H1 (cell line): ENCODE measurements around the gene CHMP4A. TPM values are rescaled to one million over a fixed set of nuclear protein-coding genes. Genes with fewer than 3 reads are reported as not detected.

Experiments used
- CTCF ChIA-PET: fragments of 300-600 bp; sonication (Branson Sonifier 250); formaldehyde crosslinking; loops from one replicate; lab custom pipeline; 2021; ENCODE audit not compliant: partially characterized antibody; lab: Charles Lee
- POLR2A ChIA-PET: fragments of 300-600 bp; sonication (Branson Sonifier 250); formaldehyde crosslinking; loops from one replicate; lab custom pipeline; 2021; ENCODE audit warnings: inconsistent platforms; ENCODE audit not compliant: partially characterized antibody; lab: Charles Lee
- DNase-seq, 2 experiments: peaks; one replicate each; pipeline versions ENCODE4 v3.0.0 to v3.0.0-alpha.2; 2010 to 2022; ENCODE audit warnings: low spot score in 2 of 2, low read depth in 1 of 2, mixed read lengths in 1 of 2
- FAIRE-seq: peaks from 2 replicates; lab custom pipeline; 2011; peaks lifted over from hg19 to GRCh38; lab: Jason Lieb, UNC
- H2AFZ ChIP-seq: 2 replicates; pipeline ENCODE4 v1.8.1; 2012; ENCODE audit warnings: low read length, inconsistent platforms
- H2AK5ac ChIP-seq: 2 replicates; pipeline ENCODE4 v1.6.1; 2013; ENCODE audit warnings: low read depth, low read length
- H2BK120ac ChIP-seq: replicated peaks from 2 replicates; pipeline ENCODE3; 2013; ENCODE audit warnings: low read depth, low read length, inconsistent platforms
- H2BK12ac ChIP-seq: 2 replicates; pipeline ENCODE4 v1.6.1; 2013; ENCODE audit warnings: low read depth, low read length
- H2BK15ac ChIP-seq: 2 replicates; pipeline ENCODE4 v1.6.1; 2013; ENCODE audit warnings: low read length
- H2BK20ac ChIP-seq: 2 replicates; pipeline ENCODE4 v1.6.1; 2013; ENCODE audit warnings: low read length
- H2BK5ac ChIP-seq: 2 replicates; pipeline ENCODE4 v1.6.1; 2013; ENCODE audit warnings: low read depth, low read length
- H3K14ac ChIP-seq: 2 replicates; pipeline ENCODE4 v1.6.1; 2013; ENCODE audit warnings: inconsistent platforms; ENCODE audit not compliant: insufficient read length
- H3K18ac ChIP-seq: 2 replicates; pipeline ENCODE4 v1.6.1; 2013; ENCODE audit warnings: low read length; ENCODE audit errors: extremely low read depth
- H3K23ac ChIP-seq: 2 replicates; pipeline ENCODE4 v1.6.1; 2013; ENCODE audit warnings: inconsistent platforms; ENCODE audit not compliant: insufficient read length
- H3K23me2 ChIP-seq: 2 replicates; pipeline ENCODE4 v1.6.1; 2013; ENCODE audit warnings: low read depth, low read length
- H3K27ac ChIP-seq: 2 replicates; pipeline ENCODE4 v1.6.1; 2011; ENCODE audit warnings: low read depth, low read length, inconsistent platforms
- H3K27me3 ChIP-seq, 4 experiments: replicated peaks in 1 of 4; 1 replicate in 1 of 4; 2 replicates in 3 of 4; pipeline versions ENCODE4 v1.6.1 to v1.8.1; 2011 to 2013; ENCODE audit warnings: low read length in 3 of 4, mild to moderate bottlenecking in 3 of 4, inconsistent platforms in 2 of 4, mixed read lengths in 2 of 4, moderate library complexity in 1 of 4; ENCODE audit not compliant: control insufficient read depth in 3 of 4, insufficient read depth in 3 of 4; ENCODE audit errors: extremely low read depth in 1 of 4
- H3K36me3 ChIP-seq, 4 experiments: 2 replicates each; pipeline versions ENCODE4 v1.6.1 to v1.8.1; 2011 to 2013; ENCODE audit warnings: mild to moderate bottlenecking in 4 of 4, low read length in 3 of 4, moderate library complexity in 2 of 4, control low read depth in 1 of 4, inconsistent platforms in 1 of 4; ENCODE audit not compliant: insufficient read depth in 4 of 4, control insufficient read depth in 2 of 4
- H3K4ac ChIP-seq: replicated peaks from 2 replicates; pipeline ENCODE3; 2013; ENCODE audit warnings: low read length, low read depth, mixed read lengths, inconsistent platforms; ENCODE audit not compliant: insufficient read length
- H3K4me1 ChIP-seq, 4 experiments: replicated peaks in 1 of 4; 1 replicate in 1 of 4; 2 replicates in 3 of 4; pipeline versions ENCODE4 v1.6.1 to v1.8.1; 2011 to 2013; ENCODE audit warnings: low read length in 3 of 4, inconsistent platforms in 2 of 4, mixed read lengths in 1 of 4; ENCODE audit not compliant: insufficient read depth in 4 of 4, control insufficient read depth in 3 of 4
- H3K4me2 ChIP-seq, 2 experiments: 2 replicates each; pipeline versions ENCODE4 v1.6.1 to v1.8.1; 2011 to 2013; ENCODE audit warnings: low read depth in 2 of 2, low read length in 2 of 2, control low read depth in 1 of 2, inconsistent platforms in 1 of 2, mild to moderate bottlenecking in 1 of 2; ENCODE audit not compliant: insufficient read depth in 1 of 2
- H3K4me3 ChIP-seq, 4 experiments: fragments of 200-600, 300-600 bp in 1 of 4; sonication (generic), shearing (Covaris generic), sonication (Bioruptor Twin) in 1 of 4; 2 replicates each; pipeline versions ENCODE4 v1.5.1 to v1.8.1; 2011 to 2016; ENCODE audit warnings: low read length in 4 of 4, low read depth in 3 of 4, control low read depth in 2 of 4, inconsistent platforms in 2 of 4, mild to moderate bottlenecking in 2 of 4, mixed read lengths in 1 of 4, moderate library complexity in 1 of 4; ENCODE audit not compliant: insufficient read depth in 2 of 4; ENCODE audit errors: extremely low read depth in 1 of 4
- H3K56ac ChIP-seq: replicated peaks from 2 replicates; pipeline ENCODE3; 2013; ENCODE audit warnings: low read depth, mild to moderate bottlenecking, mixed read lengths, low read length, inconsistent platforms; ENCODE audit not compliant: insufficient read length
- H3K79me1 ChIP-seq: 2 replicates; pipeline ENCODE4 v1.6.1; 2013; ENCODE audit warnings: low read depth, low read length, control low read depth
- H3K79me2 ChIP-seq, 2 experiments: 2 replicates each; pipeline versions ENCODE4 v1.6.1 to v1.8.1; 2012 to 2013; ENCODE audit warnings: low read length in 2 of 2, mild to moderate bottlenecking in 2 of 2, inconsistent platforms in 1 of 2; ENCODE audit not compliant: insufficient read depth in 2 of 2, control insufficient read depth in 1 of 2
- H3K9ac ChIP-seq, 4 experiments: replicated peaks in 1 of 4; 1 replicate in 1 of 4; 2 replicates in 3 of 4; pipeline versions ENCODE4 v1.6.1 to v1.8.1; 2011 to 2013; ENCODE audit warnings: low read depth in 3 of 4, low read length in 3 of 4, control low read depth in 2 of 4, mild to moderate bottlenecking in 2 of 4, moderate library complexity in 2 of 4, inconsistent platforms in 1 of 4; ENCODE audit errors: extremely low read depth in 1 of 4
- H3K9me3 ChIP-seq, 2 experiments: 2 replicates each; pipeline versions ENCODE4 v1.6.1 to v1.8.1; 2012 to 2013; ENCODE audit warnings: mild to moderate bottlenecking in 2 of 2, moderate library complexity in 2 of 2, control low read depth in 1 of 2, inconsistent platforms in 1 of 2, low read depth in 1 of 2, low read length in 1 of 2, mixed read lengths in 1 of 2; ENCODE audit not compliant: insufficient read depth in 2 of 2
- H4K20me1 ChIP-seq, 2 experiments: replicated peaks in 1 of 2; 2 replicates each; pipeline versions ENCODE3 to v1.8.1; 2011 to 2013; ENCODE audit warnings: inconsistent platforms in 2 of 2, low read length in 2 of 2, mild to moderate bottlenecking in 1 of 2; ENCODE audit not compliant: insufficient read depth in 2 of 2, control insufficient read depth in 1 of 2
- H4K5ac ChIP-seq: 2 replicates; pipeline ENCODE4 v1.6.1; 2013; ENCODE audit warnings: low read length, low read depth, mixed read lengths, inconsistent platforms; ENCODE audit not compliant: insufficient read length
- H4K8ac ChIP-seq: 2 replicates; pipeline ENCODE4 v1.8.0; 2013; ENCODE audit warnings: mild to moderate bottlenecking, moderate library complexity, low read length, inconsistent platforms; ENCODE audit not compliant: insufficient read depth; ENCODE audit errors: extremely low read depth
- H4K91ac ChIP-seq: replicated peaks from 2 replicates; pipeline ENCODE3; 2013; ENCODE audit warnings: low read length, mixed read lengths, inconsistent platforms; ENCODE audit not compliant: insufficient read length
- CBX5 ChIP-seq: fragments of 300-800, 300-1000 bp; sonication (generic); IDR thresholded peaks from 2 replicates; pipeline ENCODE4 v1.7.1; 2016; ENCODE audit warnings: antibody characterized with exemption, low read length, low read depth
- CHD1 ChIP-seq: IDR thresholded peaks from 2 replicates; pipeline ENCODE4 v1.6.1; 2012; ENCODE audit warnings: low read depth, low read length, improper control_type of control experiment
- CREB1 ChIP-seq: IDR thresholded peaks from 2 replicates; pipeline ENCODE4 v1.6.1; 2012; ENCODE audit warnings: inconsistent platforms
- HDAC6 ChIP-seq: IDR thresholded peaks from one replicate; pipeline ENCODE4 v1.7.1; 2012; ENCODE audit warnings: low read depth, mild to moderate bottlenecking, inconsistent platforms, low read length, moderate library complexity
- NANOG ChIP-seq: IDR thresholded peaks from 2 replicates; pipeline ENCODE4 v1.6.1; 2011; ENCODE audit warnings: low read length, low read depth, mild to moderate bottlenecking, inconsistent platforms; ENCODE audit not compliant: insufficient read depth, poor library complexity, severe bottlenecking
- NRF1 ChIP-seq: IDR thresholded peaks from 2 replicates; pipeline ENCODE4 v1.6.1; 2011; ENCODE audit warnings: mild to moderate bottlenecking, low read depth, low read length, improper control_type of control experiment
- POLR2A ChIP-seq, 2 experiments: IDR thresholded peaks; 1 replicate in 1 of 2; 2 replicates in 1 of 2; pipeline ENCODE4 v1.6.1; 2011; ENCODE audit warnings: low read depth in 2 of 2, low read length in 2 of 2, mild to moderate bottlenecking in 2 of 2; ENCODE audit errors: control extremely low read depth in 1 of 2
- SIRT6 ChIP-seq: IDR thresholded peaks from one replicate; pipeline ENCODE4 v1.7.1; 2012; ENCODE audit warnings: low read length, inconsistent platforms
- SIX5 ChIP-seq: IDR thresholded peaks from 2 replicates; pipeline ENCODE4 v1.6.1; 2011; ENCODE audit warnings: mild to moderate bottlenecking, low read depth, low read length
- TBP ChIP-seq: IDR thresholded peaks from 2 replicates; pipeline ENCODE4 v1.6.1; 2011; ENCODE audit warnings: low read depth, low read length, improper control_type of control experiment
- USF2 ChIP-seq: IDR thresholded peaks from 2 replicates; pipeline ENCODE4 v1.6.1; 2011; ENCODE audit warnings: low read length, improper control_type of control experiment
- WGBS, 2 experiments: shearing (Covaris generic) in 1 of 2; methylation state at CpG; one replicate each; pipeline versions ENCODE4 v1.1.6 to v1.1.7; 2013 to 2015; ENCODE audit warnings: low lambda C conversion rate in 2 of 2, mixed read lengths in 2 of 2, inconsistent platforms in 1 of 2, low coverage in 1 of 2, missing lambda C conversion rate in 1 of 2; ENCODE audit not compliant: insufficient replicate concordance in 2 of 2, insufficient coverage in 1 of 2, insufficient read length in 1 of 2; ENCODE audit errors: extremely low coverage in 1 of 2, missing lambda C conversion rate in 1 of 2; 5-methylcytosine and 5-hydroxymethylcytosine counted together
- polyA plus RNA-seq, 7 experiments: library from polyadenylated mRNA; depleted of rRNA in 3 of 7; stranded (reverse) in 5 of 7; unstranded in 2 of 7; fragments of >200 nt in 5 of 7; fragments of 200-250 nt in 2 of 7; gene quantifications; 1 replicate in 5 of 7; 2 replicates in 1 of 7; 4 replicates in 1 of 7; pipeline versions ENCODE4 v1.2.1 to v1.2.3, GENCODE V29; 2011 to 2013; ENCODE audit warnings: missing spikeins in 2 of 7, mixed read lengths in 2 of 7
- total RNA-seq: library from RNA; stranded (reverse); fragmentation: NEBNext Ultra II Directional; extraction: Animal tissue kit (Norgen Biotek cat#: 25700); gene quantifications from 2 replicates; pipeline ENCODE4 v1.2.1, GENCODE V29; 2021
- TF ChIP-seq, protein P1 (sequence below): IDR thresholded peaks from 2 replicates; pipeline ENCODE4 v1.6.1; 2012; ENCODE audit warnings: low read length, inconsistent platforms

The CHMP4A gene
- total and polyA plus RNA-seq, 2 of the 8 experiments (the other 6 are each of a cell fraction or from before 2014, with no cell fraction given) = 32.9 to 37.6 TPM

GRCh38 chr14:24261969-24262327 lies 48.7 kb upstream of the CHMP4A start:
- H3K56ac ChIP-seq = no peak overlapping the region
- ChIA-PET CTCF (interaction anchor here (0.6 to 6.2 kb wide), 13 partner anchors 8 to 1286 kb away, joined by 3 to 30 read pairs (median 5); partner anchors contain the start of genes RABGGTA and TINF2), POLR2A (interaction anchor here (0.8 to 2.5 kb wide), 9 partner anchors 9 to 68 kb away, joined by 3 to 13 read pairs (median 4); partner anchors contain the start of genes RABGGTA, TINF2 and TM9SF1)
- no peak overlapping the region for H4K5ac ChIP-seq
- FAIRE-seq = no peak
- no peak overlapping the region for H3K4ac ChIP-seq
- no peaks in the 10 kb centered on the region for H3K79me2 ChIP-seq
- no peak overlapping the region for H3K27ac ChIP-seq
- no peaks in the 10 kb centered on the region for H3K23me2 ChIP-seq
- H3K36me3 ChIP-seq = no peaks in the 10 kb centered on the region; a peak in 3 of 8 replicates
- no peaks in the 10 kb centered on the region for H3K79me1 ChIP-seq
- H2BK12ac ChIP-seq = no peak overlapping the region
- no peaks in the 10 kb centered on the region; a peak in 1 of 7 replicates for H3K27me3 ChIP-seq
- no peak overlapping the region for H3K14ac ChIP-seq
- no peaks in the 10 kb centered on the region for H3K9me3 ChIP-seq
- H3K4me1 ChIP-seq = peaks cover 0 to 2% (median 0%) of the 10 kb centered on the region in 4 experiments; a peak in 1 of 7 replicates
- H4K20me1 ChIP-seq = peaks cover 0 to 2% of the 10 kb centered on the region in 2 experiments
- no peak overlapping the region for H2AFZ ChIP-seq
- H2BK15ac ChIP-seq = no peak overlapping the region
- H3K9ac ChIP-seq = no peak overlapping the region
- no peak overlapping the region for H2AK5ac ChIP-seq
- no peak for DNase-seq
- no peak overlapping the region for H4K8ac ChIP-seq
- no peak overlapping the region for H2BK20ac ChIP-seq
- no peak overlapping the region for H3K18ac ChIP-seq
- no peak overlapping the region for H2BK5ac ChIP-seq
- no peak overlapping the region for H3K4me3 ChIP-seq
- H4K91ac ChIP-seq = no peak overlapping the region
- no peak overlapping the region for H3K4me2 ChIP-seq
- no peak overlapping the region for H3K23ac ChIP-seq
- no peak overlapping the region for H2BK120ac ChIP-seq
- WGBS, 2 experiments = 92% methylated on average over 19 of the region's 19 CpGs; no CpG with 5 or more reads in 1 of the 2 experiments
- no peak for TF ChIP-seq NRF1
- no peak for TF ChIP-seq HDAC6
- TF ChIP-seq, protein P1, sequence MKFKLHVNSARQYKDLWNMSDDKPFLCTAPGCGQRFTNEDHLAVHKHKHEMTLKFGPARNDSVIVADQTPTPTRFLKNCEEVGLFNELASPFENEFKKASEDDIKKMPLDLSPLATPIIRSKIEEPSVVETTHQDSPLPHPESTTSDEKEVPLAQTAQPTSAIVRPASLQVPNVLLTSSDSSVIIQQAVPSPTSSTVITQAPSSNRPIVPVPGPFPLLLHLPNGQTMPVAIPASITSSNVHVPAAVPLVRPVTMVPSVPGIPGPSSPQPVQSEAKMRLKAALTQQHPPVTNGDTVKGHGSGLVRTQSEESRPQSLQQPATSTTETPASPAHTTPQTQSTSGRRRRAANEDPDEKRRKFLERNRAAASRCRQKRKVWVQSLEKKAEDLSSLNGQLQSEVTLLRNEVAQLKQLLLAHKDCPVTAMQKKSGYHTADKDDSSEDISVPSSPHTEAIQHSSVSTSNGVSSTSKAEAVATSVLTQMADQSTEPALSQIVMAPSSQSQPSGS = no peak
- no peak for TF ChIP-seq CBX5
- TF ChIP-seq SIX5 = no peak
- no peak for TF ChIP-seq NANOG
- TF ChIP-seq CREB1 = no peak
- no peak for TF ChIP-seq TBP
- TF ChIP-seq CHD1 = no peak
- TF ChIP-seq POLR2A (IDR thresholded peaks at IDR 0.05; ENCODE audit: control extremely low read depth in 1 of 2, low read depth in 2 of 2, low read length in 2 of 2) = no peak
- no peak for TF ChIP-seq USF2
- TF ChIP-seq SIRT6 = no peak
